Activated effector memory CD4-positive, alpha-beta T cell treated with anti-CD3 and anti-CD28 coated beads, Interleukin-2, amount 50 U/mL, for 16 hours (primary cell): ENCODE results near the gene ARHGAP10.
A peak's percentile ranks its signal among the peaks of the same experiment; 100 is the strongest.

Source experiments
- DNase-seq: peaks from one replicate; pipeline ENCODE4 v3.0.0-alpha.2; 2020

ARHGAP10 gene, protein sequence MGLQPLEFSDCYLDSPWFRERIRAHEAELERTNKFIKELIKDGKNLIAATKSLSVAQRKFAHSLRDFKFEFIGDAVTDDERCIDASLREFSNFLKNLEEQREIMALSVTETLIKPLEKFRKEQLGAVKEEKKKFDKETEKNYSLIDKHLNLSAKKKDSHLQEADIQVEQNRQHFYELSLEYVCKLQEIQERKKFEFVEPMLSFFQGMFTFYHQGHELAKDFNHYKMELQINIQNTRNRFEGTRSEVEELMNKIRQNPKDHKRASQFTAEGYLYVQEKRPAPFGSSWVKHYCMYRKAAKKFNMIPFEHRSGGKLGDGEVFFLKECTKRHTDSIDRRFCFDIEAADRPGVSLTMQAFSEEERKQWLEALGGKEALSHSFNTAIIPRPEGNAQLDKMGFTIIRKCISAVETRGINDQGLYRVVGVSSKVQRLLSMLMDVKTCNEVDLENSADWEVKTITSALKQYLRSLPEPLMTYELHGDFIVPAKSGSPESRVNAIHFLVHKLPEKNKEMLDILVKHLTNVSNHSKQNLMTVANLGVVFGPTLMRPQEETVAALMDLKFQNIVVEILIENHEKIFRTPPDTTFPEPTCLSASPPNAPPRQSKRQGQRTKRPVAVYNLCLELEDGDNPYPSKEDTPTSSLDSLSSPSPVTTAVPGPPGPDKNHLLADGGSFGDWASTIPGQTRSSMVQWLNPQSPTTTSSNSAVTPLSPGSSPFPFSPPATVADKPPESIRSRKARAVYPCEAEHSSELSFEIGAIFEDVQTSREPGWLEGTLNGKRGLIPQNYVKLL

DNA sequence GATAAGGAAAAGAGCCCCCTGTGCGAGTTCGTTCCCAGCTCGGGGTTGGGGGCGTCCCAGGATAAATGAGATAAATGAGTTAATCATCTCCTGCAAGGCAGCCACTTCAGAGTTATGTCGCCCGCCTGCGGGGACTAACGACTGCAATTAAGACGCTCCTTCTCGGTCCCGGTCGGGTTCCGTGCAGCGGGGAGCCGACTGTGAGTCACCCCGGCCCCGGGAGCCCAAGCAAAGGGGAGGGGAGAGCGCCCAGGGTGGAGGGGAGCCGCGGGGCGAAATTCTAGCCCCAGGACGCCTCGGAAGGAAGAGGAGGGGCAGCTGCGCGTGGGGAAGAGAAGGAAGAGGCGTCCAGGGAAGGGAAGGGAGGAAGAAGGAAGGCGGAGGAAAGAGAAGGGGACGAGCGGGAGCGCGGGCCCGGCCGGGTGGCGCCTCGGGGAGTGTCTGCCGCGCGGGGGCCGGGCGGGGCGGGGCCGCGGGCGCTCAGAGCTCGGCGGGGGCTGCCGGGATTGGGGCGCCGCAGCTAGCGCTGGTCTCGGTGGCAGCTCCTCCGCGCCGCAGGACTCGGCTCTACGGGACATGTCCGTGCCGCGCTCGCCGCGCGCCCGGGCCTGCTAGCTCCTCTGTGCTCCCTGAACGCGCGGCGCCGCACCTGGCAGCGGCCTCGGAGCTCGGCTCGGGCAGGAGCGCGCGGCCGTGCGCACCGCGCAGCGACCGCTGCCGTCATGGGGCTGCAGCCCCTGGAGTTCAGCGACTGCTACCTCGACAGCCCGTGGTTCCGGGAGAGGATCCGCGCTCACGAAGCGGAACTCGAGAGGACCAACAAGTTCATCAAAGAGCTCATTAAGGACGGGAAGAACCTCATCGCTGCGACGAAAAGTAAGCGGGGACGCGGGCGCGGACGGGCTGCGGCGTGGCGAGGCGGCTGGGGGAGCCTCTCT lies at the start of gene ARHGAP10:
Gene ARHGAP10 (plus strand): TSS at position 509 of the 938 bp plus-strand sequence. CDS start 214 bp downstream, at position 723.
- DNase-seq: peak; percentile 91

DNA sequence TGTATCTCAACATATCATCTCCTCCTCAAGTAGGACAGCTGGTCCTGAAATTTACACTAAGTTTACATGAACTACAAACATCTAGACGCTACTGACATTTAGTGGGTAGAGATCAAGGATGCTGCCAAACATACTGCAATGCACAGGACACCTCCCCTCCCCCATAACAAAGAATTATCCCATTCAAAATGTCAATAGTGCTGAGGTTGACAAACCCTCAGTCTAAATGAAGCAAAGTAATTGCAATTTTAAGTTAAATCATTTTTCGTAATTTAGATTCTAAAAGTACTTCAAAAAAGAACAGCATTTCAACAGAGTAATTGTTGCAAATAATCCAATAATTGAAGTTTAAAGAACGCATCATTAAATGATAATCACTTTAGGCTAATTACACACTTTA lies 49.1 kb upstream of the ARHGAP10 start:
- no peak for DNase-seq

DNA sequence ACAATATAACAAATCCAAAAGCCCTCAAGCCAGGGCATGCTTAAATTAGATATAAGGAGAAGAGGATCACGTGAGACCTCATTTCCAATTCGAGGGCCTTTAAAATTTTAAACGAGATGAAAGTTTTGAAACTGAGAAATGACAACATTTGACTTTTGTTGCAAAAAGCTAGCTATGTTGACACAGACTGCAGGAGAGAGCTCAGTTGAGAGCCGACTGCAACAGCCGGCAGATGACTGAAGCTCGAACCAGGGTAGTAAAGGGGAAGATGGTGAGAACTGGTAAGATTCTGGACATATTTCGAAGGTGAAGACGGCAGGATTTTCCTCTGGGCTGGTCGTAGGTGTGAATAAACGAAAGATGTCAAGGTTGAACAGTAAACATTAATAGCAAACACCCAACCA lies 48.7 kb upstream of the ARHGAP10 start:
- peak; percentile 63 for DNase-seq

DNA sequence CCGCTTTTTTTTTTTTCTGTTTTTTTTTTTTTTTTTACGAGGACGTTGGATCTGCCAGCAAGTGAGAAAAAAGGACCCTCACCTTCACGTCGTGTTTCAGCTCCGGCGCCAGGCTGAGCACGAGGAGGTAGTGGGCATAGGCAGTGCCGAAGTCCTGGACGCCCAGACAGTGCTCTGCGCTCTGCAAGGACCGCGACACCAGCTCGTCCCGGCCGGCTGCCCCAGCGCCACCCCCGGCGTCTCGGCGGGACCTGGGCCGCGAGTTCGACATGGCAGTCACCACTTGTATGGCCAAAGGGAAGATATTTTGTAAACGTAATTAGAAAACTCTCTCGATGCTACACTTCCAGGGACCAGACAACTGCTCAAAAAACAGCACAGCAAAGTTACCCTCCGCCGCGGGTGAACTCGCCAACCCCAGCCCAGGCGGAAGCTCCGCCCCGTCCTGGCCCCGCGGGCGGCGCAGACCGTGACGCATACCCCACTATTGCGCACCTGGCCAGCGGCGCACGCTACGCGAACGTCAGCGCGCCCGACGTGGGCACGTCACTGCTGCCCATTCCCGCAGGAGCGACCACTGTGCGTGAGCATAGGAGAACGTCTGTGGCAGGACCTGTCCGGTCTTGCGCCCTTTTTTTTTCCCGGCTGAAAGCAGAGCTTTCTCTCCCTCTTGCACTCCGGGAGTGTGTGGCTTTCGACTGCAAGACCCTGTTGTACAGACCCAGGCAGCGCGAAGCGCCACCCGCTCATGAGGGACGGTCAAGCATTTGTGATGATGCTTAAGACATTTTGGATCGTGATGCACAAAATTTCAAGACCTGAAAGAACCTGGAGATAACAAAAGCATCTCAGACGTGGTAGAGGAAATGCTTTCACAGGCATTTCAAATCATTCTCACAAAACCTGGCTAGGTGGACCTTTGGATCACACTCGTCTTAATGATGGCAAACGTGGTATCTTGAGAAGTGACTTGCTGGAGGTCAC lies 47.9 kb upstream of the ARHGAP10 start, which contains the start of gene PRMT9:
Gene PRMT9 (minus strand): TSS at position 447 of the 984 bp plus-strand sequence. CDS start 176 bp downstream, at position 271.
- peak; percentile 95 for DNase-seq

DNA sequence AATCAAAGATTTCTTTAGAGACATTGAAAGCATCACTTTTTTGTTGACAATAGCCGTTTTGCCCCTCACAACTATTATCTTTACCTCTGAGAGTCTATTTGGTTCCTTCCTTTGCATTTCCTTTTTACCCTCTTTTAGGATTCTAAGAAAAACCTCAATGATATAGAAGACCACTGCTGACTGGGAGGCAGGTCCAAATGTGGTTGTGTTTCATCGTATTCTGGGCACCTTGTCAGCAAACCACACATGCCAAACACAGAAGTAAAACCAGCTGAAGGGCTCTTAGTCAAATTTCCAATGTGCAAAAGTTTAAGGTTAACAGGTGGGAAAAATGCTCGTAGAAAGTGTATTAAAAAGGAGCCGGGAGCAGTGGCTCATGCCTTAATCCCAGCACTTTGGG lies 42.8 kb upstream of the ARHGAP10 start:
- no peak for DNase-seq

DNA sequence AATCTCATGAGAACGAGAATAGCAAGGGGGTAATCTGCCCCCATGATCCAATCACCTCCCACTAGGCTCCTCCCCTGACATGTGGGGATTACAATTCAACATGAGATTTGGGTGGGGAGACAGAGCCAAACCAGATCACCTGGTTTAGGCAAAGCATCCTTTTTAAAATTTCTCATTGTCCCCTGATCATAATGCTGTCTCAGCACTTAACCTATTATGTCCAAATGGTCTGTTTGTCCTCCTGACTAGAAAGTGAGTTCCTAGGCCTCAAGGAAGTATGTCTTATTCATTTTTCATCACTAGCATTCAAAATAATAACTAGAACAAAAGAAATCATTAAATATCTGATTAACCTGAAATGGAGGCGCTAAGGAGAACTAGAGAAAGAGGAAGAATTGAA lies 40.1 kb upstream of the ARHGAP10 start:
- no peak for DNase-seq

DNA sequence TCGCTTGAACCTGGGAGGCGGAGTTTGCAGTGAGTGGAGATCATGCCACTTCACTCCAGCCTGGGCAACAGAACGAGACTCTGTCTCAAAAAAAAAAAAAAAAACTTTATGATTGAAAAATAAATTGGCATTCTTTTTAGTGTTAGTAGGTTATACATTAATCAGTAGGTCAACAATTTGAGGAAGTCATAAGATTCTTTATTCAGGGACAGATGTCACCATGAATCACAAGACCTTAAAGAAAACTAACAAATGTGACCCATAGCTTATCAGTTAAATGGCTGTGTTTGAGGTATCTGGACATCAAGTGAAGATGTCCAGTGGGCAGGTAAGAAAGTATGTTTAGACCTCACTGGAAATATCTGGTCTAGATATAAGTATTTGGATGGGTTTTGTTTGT lies 38.7 kb upstream of the ARHGAP10 start:
- DNase-seq: no peak

DNA sequence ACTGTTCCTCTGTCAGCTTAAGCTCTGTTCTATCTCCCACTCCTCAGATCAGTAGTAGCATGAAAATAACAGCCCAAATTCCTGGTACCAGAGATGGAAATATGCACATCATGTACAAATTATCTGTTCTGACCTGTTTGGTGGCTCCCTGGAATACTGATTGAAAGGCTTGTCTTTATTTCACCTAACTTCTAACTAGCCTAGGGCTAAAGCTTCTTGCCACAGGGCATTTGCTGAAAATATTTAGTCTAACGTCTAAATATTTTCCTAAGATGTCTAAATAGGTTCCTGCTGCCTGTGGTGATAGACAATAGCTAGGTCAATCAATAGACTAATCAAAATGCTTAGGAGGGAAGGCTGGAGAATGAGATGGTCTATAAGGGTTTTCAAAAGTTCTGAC lies 35.0 kb upstream of the ARHGAP10 start:
- DNase-seq: no peak

DNA sequence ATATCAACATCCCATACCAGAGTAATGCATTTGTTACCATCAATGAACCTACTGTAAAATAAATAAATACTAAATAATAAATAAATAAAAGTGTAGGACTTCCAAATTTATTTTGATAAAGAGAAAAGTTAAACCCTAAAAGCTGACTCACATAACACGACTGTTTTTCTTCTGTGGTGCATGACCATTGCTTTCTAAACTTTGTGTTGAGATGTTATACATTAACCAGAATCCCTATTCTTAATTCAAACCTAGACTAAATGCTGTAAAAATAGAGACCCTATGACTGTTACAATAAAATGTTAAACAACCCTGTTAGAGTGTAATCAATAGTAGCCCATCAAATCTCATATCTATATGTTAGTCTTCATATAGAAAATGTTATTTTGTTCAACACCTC lies 27.0 kb upstream of the ARHGAP10 start:
- DNase-seq: no peak

DNA sequence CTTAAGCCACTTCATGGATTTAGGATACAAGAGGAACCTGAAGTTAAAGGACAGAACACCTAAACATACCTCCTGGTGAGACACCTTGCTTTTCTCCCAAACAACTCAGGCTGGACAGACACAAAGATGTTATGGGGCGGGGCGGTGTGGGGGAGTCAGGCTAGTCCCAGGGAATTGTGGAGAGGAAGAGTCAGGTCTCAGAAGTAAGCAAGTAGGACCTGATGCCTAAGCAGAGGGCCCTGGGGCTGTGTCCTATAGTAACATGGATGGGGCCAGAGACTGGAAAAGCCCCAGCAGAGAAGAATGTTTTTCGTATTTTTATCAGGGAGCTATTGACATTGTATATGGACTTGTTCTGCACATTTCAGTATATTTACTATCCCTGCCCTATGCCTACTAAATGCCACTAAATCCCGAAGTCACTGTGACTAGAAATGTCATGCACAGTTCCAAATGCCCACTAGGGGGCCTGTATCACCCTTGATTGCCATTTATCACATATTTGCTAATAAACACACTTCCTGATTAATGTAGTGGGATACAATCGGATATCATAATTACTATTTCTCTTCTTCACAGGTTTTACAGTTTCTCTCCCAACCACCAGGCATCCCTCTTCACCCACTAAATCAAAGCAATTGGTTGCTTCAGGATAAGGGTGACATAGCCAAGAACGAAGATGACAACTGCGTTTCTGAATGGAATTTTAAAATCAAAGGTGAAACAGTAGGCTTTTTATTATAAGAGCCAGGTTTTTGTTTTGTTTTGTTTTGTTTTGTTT lies 23.8 kb upstream of the ARHGAP10 start:
- DNase-seq: peak; percentile 80

DNA sequence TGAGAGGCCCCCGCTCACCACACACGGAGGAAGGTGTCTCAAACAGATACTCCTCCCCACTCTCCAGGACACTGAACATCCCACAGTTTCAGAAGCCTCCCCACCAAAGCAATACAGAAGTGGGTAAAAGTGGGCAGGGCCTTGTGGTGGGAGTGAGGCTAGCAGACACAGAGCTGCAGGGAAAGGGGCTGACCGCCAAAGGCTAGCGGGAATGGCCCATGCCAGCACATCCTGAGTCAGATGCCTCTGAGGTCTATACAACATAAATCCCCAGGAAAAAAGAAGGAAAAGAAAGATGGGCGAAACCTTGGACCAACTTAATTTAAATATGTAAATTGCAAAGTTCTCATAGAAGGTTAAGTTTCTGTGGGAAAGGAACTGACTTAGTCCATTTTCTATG lies 21.9 kb upstream of the ARHGAP10 start:
- no peak for DNase-seq

DNA sequence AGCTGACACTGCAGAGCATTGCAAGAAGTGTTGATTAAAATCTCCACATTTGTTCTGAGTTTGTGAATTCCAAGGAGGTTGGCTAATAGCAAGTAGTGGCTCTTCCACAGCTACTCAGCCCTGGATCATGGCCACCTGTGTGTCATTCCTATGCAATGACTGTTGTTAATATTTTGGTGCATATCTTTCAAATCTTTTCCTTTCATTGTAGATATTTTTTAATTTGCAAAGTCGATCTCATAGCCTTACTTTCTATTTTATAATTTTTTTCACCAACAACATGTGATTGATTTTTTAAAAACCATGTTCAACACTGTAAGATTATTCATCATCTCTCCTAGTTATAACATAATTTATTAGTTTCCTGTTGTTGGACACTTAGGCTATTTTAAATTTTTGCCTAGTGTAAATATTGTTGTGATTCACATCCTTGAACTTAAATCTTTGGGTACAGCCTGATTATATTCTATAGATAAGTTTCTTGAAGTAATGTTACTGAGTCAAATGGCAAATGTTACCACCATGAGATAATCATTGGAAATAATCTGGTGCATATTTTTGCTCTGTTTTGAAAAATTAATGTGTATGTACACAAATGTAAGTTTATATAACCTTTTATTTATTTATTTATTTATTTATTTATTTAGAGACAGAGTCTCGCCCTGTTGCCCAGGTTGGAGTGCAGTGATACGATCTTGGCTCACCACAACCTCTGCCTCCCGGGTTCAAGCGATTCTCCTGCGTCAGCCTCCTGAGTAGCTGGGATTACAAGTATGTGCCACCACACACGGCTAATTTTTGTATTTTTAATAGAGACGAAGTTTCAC lies 17.1 kb upstream of the ARHGAP10 start:
- DNase-seq: no peak

DNA sequence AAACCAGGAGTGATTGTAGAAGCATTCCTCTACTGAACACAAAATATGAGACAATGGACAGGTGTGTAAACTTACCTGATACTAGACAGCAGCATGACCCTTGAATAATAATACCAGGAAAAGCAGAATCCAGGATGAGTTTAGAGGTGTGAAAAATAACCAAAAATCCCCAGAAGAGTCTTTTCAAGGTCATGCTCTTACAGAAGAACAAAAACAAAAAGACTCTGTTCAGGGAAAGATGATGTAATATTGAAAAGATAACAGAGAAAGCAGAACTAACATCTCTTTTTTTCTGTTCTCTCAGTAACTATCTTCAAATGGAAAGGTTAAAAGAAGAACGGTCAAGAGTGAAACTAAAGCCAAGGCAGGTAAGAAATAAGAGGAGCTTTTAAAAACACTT lies 14.0 kb upstream of the ARHGAP10 start:
- no peak for DNase-seq

DNA sequence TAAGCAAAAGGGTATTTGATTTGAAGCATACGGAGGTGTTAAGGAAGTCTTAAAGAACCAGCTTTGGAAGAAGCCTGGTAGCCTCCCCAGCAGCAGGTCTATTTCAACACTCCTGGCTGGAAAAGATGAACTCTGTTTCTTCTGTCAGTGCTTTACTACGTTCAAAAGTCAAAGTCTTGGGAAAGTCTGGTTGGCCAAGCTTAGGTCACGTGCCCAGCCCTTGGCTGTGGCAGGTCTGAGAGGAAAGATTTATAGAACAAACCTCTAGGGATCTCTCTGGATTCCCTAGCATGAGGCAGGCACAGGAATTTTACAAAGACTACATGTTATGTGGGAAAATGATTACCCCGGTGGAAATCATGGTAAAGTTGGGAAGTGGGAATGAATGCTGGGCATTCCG lies 8.6 kb upstream of the ARHGAP10 start:
- no peak for DNase-seq

DNA sequence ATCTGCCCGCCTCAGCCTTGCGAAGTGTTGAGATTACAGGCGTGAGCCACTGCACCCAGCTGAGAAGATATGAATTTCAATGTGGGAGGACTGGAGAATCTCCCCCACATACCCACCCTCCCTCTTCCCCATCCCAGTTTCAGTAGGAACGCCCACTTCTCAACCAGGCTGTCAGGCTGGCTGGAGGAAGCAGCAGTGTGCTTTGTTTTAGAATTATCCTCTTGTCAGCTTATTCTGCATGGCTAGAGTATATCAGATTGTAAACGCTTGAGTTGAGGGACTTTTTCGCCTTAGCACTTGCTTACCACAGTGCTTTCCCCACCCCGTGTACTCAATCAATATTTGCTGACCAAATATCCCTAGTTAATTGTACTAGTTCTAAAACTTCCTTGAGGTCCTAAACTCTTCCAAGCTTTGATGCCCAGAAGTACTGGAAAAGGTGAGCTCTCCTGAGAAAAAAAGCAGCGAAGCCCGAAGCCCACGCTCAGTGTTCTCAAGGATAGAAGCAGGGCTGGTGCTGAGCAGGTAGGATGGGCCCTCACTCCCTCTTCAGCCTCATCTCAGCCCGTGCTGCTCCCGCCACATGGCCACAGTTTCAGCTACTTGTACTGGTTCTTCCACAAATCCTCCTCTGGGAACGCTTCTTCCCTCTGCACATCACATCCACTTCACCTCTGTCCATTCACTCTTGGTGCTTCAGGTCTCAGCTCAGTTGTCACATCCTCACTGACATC lies 7.3 kb upstream of the ARHGAP10 start:
- DNase-seq: no peak

DNA sequence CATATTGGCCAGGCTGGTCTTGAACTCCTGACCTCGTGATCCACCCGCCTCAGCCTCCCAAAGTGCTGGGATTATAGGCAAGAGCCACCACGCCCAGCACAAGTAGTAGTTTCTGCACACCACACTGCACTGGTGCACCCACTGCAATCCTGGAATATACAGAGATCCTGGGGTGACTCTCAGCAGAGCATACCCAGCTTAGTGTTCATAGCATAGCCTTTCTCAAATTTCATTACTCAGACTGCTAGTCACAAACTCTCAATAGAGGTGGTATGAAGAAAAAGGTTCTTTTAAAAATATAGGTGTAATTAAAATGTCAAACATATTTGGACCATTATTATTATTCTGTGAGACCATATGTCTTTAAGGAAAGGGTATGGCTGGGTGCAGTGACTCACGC lies 6.2 kb upstream of the ARHGAP10 start:
- no peak for DNase-seq

DNA sequence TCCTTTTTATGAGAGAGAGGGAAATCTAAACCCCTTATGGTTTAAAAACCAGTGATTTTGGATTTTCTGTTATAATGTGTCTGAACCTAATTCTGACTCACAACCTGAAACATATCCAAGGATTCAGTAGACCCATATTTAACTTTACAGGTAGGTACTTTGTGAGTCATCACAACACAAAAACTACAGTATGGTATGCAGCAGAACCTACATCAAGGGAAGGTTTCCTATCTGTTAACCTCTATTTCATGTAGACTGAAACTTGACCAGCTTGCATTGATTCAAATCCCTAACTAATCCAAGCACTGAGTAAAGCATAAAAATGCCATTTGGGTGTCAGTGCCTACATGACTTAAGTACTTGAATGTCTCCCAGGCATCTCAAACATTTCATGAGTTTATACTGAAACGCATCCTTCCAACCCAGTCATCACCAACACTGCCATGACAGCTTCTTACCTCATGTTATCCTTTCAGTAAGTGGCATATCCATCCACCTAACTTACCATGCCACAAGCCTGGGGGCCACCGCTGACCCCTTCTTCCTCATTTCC lies 4.3 kb upstream of the ARHGAP10 start:
- no peak for DNase-seq

DNA sequence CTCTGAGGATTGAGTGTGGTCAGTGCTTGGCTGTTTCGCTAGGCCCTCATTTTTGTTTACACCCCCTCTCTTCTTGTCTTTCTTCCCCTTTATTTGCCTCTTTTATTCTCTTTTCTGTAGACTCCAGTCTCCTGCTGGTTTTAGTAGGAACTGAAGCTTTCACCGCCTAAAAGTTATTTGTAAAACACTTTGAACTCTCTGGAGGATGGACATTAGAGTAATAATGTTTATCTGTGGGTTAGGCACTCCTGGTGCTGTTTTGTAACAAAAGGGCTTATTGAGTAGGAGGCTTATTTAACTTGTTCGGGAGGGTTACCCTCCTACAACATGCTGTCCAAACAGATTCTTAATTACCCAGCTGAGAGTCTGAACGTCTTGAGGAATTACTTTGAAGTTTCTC lies 1.6 kb upstream of the ARHGAP10 start:
- no peak for DNase-seq
